ENCODE measurements around the gene DPYSL3. TPM values are rescaled to one million over a fixed set of nuclear protein-coding genes. Genes with fewer than 3 reads are reported as not detected.
A peak's percentile ranks its signal among the peaks of the same experiment; 100 is the strongest.

Gene DPYSL3
- total RNA-seq, 1 donor from 2014 or later: 102 TPM

DNA sequence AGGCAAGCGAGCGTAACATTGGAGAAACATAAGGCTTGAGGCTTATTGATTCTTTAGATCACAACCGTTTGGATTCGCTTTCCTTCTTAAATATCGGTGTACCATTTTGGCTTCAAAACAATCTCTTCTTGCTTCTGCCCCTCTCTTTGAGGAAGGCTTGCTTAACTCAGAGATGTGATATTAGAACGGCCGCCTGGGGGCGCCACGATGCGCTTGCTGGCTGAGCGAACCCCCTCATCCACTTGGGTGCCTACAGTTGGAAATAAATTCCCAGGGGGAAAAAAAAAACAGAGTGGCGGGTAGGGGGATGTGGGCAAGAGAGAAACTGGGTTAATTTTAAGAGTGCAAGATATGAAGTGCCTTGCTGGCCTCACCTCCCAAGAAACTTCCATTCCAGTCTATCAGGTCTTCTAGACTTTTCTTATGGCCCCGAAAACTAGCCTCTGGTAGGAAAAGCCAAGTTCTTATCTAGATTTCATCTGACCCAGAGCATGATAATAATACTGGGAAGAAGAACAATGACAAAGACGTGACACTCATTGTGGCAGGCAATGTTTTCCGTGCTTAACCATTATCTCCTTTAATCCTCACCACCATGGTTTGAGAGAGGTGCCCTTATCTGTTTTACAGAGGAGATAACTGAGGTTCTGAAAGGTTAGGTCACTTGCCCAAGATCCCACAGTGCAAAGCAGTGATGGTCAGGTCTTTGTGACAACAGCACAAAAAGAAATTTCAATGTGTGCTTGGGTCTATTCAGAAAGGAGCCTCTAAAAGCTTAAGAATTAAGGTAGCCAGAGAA lies 115.8 kb downstream of the DPYSL3 start:
- DNase-seq (ENCODE audit: low read depth, low spot score): no peak
- no peak overlapping the region for H3K27ac Mint-ChIP-seq (ENCODE audit: unreplicated experiment)
- no peak overlapping the region for H3K4me3 Mint-ChIP-seq
- no peaks in the 10 kb centered on the region for H3K4me1 Mint-ChIP-seq
- TF ChIP-seq, protein P1, sequence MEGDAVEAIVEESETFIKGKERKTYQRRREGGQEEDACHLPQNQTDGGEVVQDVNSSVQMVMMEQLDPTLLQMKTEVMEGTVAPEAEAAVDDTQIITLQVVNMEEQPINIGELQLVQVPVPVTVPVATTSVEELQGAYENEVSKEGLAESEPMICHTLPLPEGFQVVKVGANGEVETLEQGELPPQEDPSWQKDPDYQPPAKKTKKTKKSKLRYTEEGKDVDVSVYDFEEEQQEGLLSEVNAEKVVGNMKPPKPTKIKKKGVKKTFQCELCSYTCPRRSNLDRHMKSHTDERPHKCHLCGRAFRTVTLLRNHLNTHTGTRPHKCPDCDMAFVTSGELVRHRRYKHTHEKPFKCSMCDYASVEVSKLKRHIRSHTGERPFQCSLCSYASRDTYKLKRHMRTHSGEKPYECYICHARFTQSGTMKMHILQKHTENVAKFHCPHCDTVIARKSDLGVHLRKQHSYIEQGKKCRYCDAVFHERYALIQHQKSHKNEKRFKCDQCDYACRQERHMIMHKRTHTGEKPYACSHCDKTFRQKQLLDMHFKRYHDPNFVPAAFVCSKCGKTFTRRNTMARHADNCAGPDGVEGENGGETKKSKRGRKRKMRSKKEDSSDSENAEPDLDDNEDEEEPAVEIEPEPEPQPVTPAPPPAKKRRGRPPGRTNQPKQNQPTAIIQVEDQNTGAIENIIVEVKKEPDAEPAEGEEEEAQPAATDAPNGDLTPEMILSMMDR (conservative IDR thresholded peaks at IDR 0.05): peak; percentile 29
- H3K36me3 Mint-ChIP-seq (ENCODE audit: low read depth): peaks cover 35% of the 10 kb centered on the region
- H3K9me3 Mint-ChIP-seq: no peaks in the 10 kb centered on the region
- no peaks in the 10 kb centered on the region for H3K27me3 Mint-ChIP-seq (ENCODE audit: low read depth)

- TF ChIP-seq, protein P1 (conservative IDR thresholded peaks at IDR 0.05): peak; percentile 62
- Mint-ChIP-seq H3K4me3 (no peak overlapping the region), H3K27ac (ENCODE audit: unreplicated experiment) (no peak overlapping the region), H3K27me3 (ENCODE audit: low read depth) (no peaks in the 10 kb centered on the region), H3K9me3 (no peaks in the 10 kb centered on the region), H3K4me1 (peaks cover 11% of the 10 kb centered on the region), H3K36me3 (ENCODE audit: low read depth) (peaks cover 31% of the 10 kb centered on the region)
- DNase-seq (ENCODE audit: low read depth, low spot score): peak; percentile 14
These were observed 118.1 kb downstream of the DPYSL3 start for GRCh38 chr5:147391781-147392180.

- no peak overlapping the region for H3K27ac Mint-ChIP-seq (ENCODE audit: unreplicated experiment)
- H3K9me3 Mint-ChIP-seq: no peaks in the 10 kb centered on the region
- H3K27me3 Mint-ChIP-seq (ENCODE audit: low read depth): no peaks in the 10 kb centered on the region
- peaks cover 24% of the 10 kb centered on the region for H3K36me3 Mint-ChIP-seq (ENCODE audit: low read depth)
- no peak overlapping the region for H3K4me3 Mint-ChIP-seq
- TF ChIP-seq, protein P1 (conservative IDR thresholded peaks at IDR 0.05): no peak
- H3K4me1 Mint-ChIP-seq: peaks cover 11% of the 10 kb centered on the region
- DNase-seq (ENCODE audit: low read depth, low spot score): no peak
These were observed 119.1 kb downstream of the DPYSL3 start for GRCh38 chr5:147390654-147391225.

- no peak for DNase-seq (ENCODE audit: low read depth, low spot score)
- Mint-ChIP-seq H3K27ac (ENCODE audit: unreplicated experiment) (no peak overlapping the region), H3K27me3 (ENCODE audit: low read depth) (no peaks in the 10 kb centered on the region)
These were observed 121.4 kb downstream of the DPYSL3 start for GRCh38 chr5:147388184-147389108.

DNA sequence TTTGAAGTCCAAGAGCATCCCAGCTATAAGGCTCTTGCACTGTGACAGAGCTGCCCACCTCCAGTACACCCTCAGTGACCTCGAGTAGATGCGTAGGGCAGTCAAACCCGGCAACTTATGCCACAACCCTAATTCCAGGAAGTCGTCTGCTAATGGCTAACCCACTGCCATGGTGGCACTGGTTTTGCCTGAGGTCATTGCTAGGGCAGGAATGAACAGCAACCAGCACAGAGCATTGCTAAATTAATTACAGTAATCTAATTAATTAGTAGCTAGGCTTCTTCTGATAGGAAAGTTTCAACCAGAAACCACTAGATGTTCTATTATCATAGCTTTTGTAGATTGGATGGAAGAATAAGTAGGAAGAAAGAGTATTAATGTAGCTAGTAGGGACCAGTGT lies 122.8 kb downstream of the DPYSL3 start:
- TF ChIP-seq, protein P1 (conservative IDR thresholded peaks at IDR 0.05): no peak
- no peak overlapping the region for H3K27ac Mint-ChIP-seq (ENCODE audit: unreplicated experiment)
- peaks cover 9% of the 10 kb centered on the region for H3K36me3 Mint-ChIP-seq (ENCODE audit: low read depth)
- H3K4me3 Mint-ChIP-seq: no peak overlapping the region
- H3K4me1 Mint-ChIP-seq: peaks cover 19% of the 10 kb centered on the region
- H3K27me3 Mint-ChIP-seq (ENCODE audit: low read depth): no peaks in the 10 kb centered on the region
- DNase-seq (ENCODE audit: low read depth, low spot score): no peak
- no peaks in the 10 kb centered on the region for H3K9me3 Mint-ChIP-seq

More at GRCh38 chr5:147388184-147389108, 121.4 kb downstream of the DPYSL3 start:
- TF ChIP-seq, protein P1 (conservative IDR thresholded peaks at IDR 0.05): no peak
- H3K36me3 Mint-ChIP-seq (ENCODE audit: low read depth): peaks cover 14% of the 10 kb centered on the region
- H3K9me3 Mint-ChIP-seq: no peaks in the 10 kb centered on the region
- no peak overlapping the region for H3K4me3 Mint-ChIP-seq
- H3K4me1 Mint-ChIP-seq: peaks cover 11% of the 10 kb centered on the region

Measured in neural crest cell (in vitro differentiated cells).